GM23248 (cell line): ENCODE measurements around the gene CSMD2. TPM values are rescaled to one million over a fixed set of nuclear protein-coding genes. Genes with fewer than 3 reads are reported as not detected.

Source experiments
- DNase-seq: peaks from one replicate; pipeline ENCODE4 v3.0.0-alpha.2; 2015
- H2AFZ ChIP-seq: fragments of 200-600 bp; sonication (generic); 2 replicates; pipeline ENCODE4 v1.6.1; 2016; ENCODE audit warnings: antibody characterized with exemption
- H3F3A ChIP-seq: fragments of 200-600 bp; sonication (generic); 2 replicates; pipeline ENCODE4 v1.6.1; 2016; ENCODE audit warnings: mild to moderate bottlenecking, antibody characterized with exemption, mixed run types; ENCODE audit not compliant: insufficient read depth
- H3K27ac ChIP-seq: fragments of 200-600 bp; sonication (generic); 2 replicates; pipeline ENCODE4 v1.5.1; 2016; ENCODE audit warnings: mild to moderate bottlenecking
- H3K27me3 ChIP-seq: fragments of 200-600 bp; sonication (generic); replicated peaks from 2 replicates; pipeline ENCODE4 v1.6.1; 2016; ENCODE audit warnings: mild to moderate bottlenecking; ENCODE audit not compliant: insufficient read depth
- H3K36me3 ChIP-seq: fragments of 200-600 bp; sonication (generic); 2 replicates; pipeline ENCODE4 v1.6.1; 2016; ENCODE audit warnings: low read depth, mild to moderate bottlenecking
- H3K4me1 ChIP-seq: fragments of 200-600 bp; sonication (generic); 2 replicates; pipeline ENCODE4 v1.6.1; 2016; ENCODE audit warnings: mild to moderate bottlenecking; ENCODE audit not compliant: insufficient read depth
- H3K4me2 ChIP-seq: fragments of 200-600 bp; sonication (generic); one replicate; pipeline ENCODE4 v1.6.1; 2016; ENCODE audit warnings: mild to moderate bottlenecking; ENCODE audit not compliant: unreplicated experiment
- H3K4me3 ChIP-seq: fragments of 200-600 bp; sonication (generic); 2 replicates; pipeline ENCODE4 v1.5.1; 2016; ENCODE audit warnings: mild to moderate bottlenecking
- H3K79me2 ChIP-seq: fragments of 200-600 bp; sonication (generic); 2 replicates; pipeline ENCODE4 v1.6.1; 2016; ENCODE audit warnings: mild to moderate bottlenecking; ENCODE audit not compliant: insufficient read depth
- H3K9ac ChIP-seq: fragments of 200-600 bp; sonication (generic); 2 replicates; pipeline ENCODE4 v1.6.1; 2016; ENCODE audit warnings: mild to moderate bottlenecking
- H3K9me2 ChIP-seq: fragments of 200-600 bp; sonication (generic); 2 replicates; pipeline ENCODE4 v1.6.1; 2016; ENCODE audit warnings: mixed run types, mild to moderate bottlenecking, moderate library complexity; ENCODE audit not compliant: insufficient read depth
- H3K9me3 ChIP-seq: fragments of 200-600 bp; sonication (generic); one replicate; pipeline ENCODE4 v1.6.1; 2017; ENCODE audit warnings: low read depth
- H4K20me1 ChIP-seq: fragments of 200-600 bp; sonication (generic); 2 replicates; pipeline ENCODE4 v1.6.0; 2016; ENCODE audit not compliant: insufficient read depth
- EZH2 ChIP-seq: fragments of 200-600 bp; sonication (generic); IDR thresholded peaks from 2 replicates; pipeline ENCODE4 v1.6.1; 2018; ENCODE audit warnings: antibody characterized with exemption, mild to moderate bottlenecking; ENCODE audit not compliant: insufficient read depth, poor library complexity, severe bottlenecking
- EZH2phosphoT487 ChIP-seq: fragments of 200-600 bp; sonication (generic); IDR thresholded peaks from 2 replicates; pipeline ENCODE4 v1.6.1; 2018; ENCODE audit warnings: antibody characterized with exemption, moderate library complexity, mild to moderate bottlenecking, low read depth; ENCODE audit not compliant: insufficient read depth
- WGBS, 2 experiments: methylation state at CpG; one replicate each; pipeline ENCODE4 v1.1.6; 2015 to 2017; ENCODE audit warnings: low lambda C conversion rate in 2 of 2, low coverage in 1 of 2; ENCODE audit errors: missing lambda C conversion rate in 2 of 2; 5-methylcytosine and 5-hydroxymethylcytosine counted together
- in situ Hi-C: fragments of 300-500 bp; cut with MboI; formaldehyde crosslinking; loops from 2 replicates; pipeline ENCODE4 v1.15.0; 2020
- polyA plus RNA-seq: library from polyadenylated mRNA; unstranded; fragments of >200 nt; fragmentation: Nextera tagmentation; extraction: Ambion mirVana; gene quantifications from 2 replicates; pipeline ENCODE4 v1.2.1, GENCODE V29; 2016
- total RNA-seq: library from RNA; depleted of rRNA; stranded (reverse); fragments of >200 nt; shearing (Covaris generic); gene quantifications from 2 replicates; pipeline ENCODE4 v1.2.3, GENCODE V29; 2014

The CSMD2 gene
- total and polyA plus RNA-seq, 2 experiments from 2014 or later, result 4.5 to 7.1 TPM

DNA sequence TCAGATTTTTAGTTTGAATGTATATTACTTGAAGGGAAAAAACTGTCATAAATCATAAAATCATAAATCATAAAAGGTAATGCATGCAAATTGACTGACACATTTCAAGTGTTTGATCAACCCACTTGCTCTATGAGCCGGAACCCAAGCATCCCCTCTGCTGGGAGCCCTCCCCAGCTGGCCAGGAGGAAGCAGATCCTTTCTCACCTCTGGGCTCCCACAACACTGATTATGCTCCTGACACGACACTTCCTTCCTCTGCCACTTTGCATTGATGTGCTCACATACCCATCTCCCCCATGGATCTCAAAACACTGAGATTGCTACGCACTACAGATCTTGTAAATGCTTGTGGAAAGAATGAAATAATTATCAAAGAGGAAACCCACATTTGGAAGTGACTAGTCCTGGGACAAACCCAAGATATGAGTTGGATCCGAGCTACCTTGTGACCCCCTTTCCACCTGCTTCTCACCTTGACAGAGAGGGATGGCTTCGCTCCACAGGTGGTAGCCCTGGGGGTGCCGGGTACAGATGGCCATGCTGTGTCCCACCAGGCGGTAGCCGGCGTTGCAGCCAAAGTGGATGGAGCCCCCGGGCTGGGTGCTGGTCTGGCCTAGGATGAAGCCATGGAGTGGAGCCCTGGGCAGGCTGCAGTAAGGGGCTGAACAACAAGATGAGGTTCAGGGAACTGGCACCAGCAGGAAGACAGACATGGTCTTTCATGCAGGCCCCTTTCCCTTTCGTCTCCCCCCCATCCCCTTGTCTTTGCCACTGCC is 588.0 kb downstream of the CSMD2 start:
- no peaks in the 10 kb centered on the region; the same call in 1 of the 2 replicates for H3K36me3 ChIP-seq
- in situ Hi-C loops, result no loop called here
- H3K79me2 ChIP-seq, result no peaks in the 10 kb centered on the region
- DNase-seq, result no peak
- no peak for TF ChIP-seq EZH2
- no peak for TF ChIP-seq EZH2phosphoT487
- H3K9me3 ChIP-seq, result no peaks in the 10 kb centered on the region
- H3K4me3 ChIP-seq, result no peak overlapping the region
- no peaks in the 10 kb centered on the region for H3K27me3 ChIP-seq
- H4K20me1 ChIP-seq, result no peaks in the 10 kb centered on the region
- H3F3A ChIP-seq, result no peaks in the 10 kb centered on the region
- H2AFZ ChIP-seq, result no peak overlapping the region
- no peak overlapping the region for H3K27ac ChIP-seq
- no peaks in the 10 kb centered on the region for H3K9me2 ChIP-seq
- 84 to 87% methylated on average over 11 of the region's 11 CpGs for WGBS, 2 experiments
- H3K9ac ChIP-seq, result no peak overlapping the region
- H3K4me1 ChIP-seq, result no peaks in the 10 kb centered on the region
- no peak overlapping the region for H3K4me2 ChIP-seq

- Histone ChIP-seq H4K20me1 (no peaks in the 10 kb centered on the region), H3K9me2 (no peaks in the 10 kb centered on the region), H3F3A (no peaks in the 10 kb centered on the region), H3K79me2 (no peaks in the 10 kb centered on the region), H3K9me3 (no peaks in the 10 kb centered on the region), H3K27ac (no peak overlapping the region), H3K4me1 (no peaks in the 10 kb centered on the region), H3K27me3 (no peaks in the 10 kb centered on the region), H3K4me3 (no peak overlapping the region), H3K9ac (no peak overlapping the region), H3K4me2 (no peak overlapping the region), H3K36me3 (no peaks in the 10 kb centered on the region; the same call in 1 of the 2 replicates), H2AFZ (no peak overlapping the region)
- in situ Hi-C loops, result no loop called here
- TF ChIP-seq EZH2 (no peak), EZH2phosphoT487 (no peak)
- DNase-seq, result no peak
- 89 to 95% methylated on average over 7 of the region's 7 CpGs for WGBS, 2 experiments
Measured at GRCh38 chr1:33575324-33575879, 589.6 kb downstream of the CSMD2 start.

DNA sequence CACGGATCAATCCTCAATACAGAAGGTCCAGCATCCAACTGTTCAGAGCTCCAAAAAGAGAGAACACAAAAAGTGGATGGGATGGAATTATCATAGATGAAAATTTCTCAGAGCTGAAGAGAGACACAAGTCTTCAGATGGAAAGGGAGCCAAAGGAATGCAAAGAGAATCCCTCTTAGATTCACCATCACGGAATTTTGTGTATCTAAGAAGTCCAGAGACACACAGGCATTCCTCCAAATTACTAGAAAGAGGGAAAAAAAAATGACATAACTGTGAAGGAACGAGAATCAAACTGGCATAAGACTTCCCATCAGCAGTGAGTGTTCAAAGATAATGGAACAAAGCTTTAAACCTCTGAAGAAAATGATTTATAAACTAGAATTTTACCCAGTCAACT is 591.4 kb downstream of the CSMD2 start:
- DNase-seq, result no peak
- H2AFZ ChIP-seq, result no peak overlapping the region
- no peak overlapping the region for H3K4me3 ChIP-seq
- no peak overlapping the region for H3K4me2 ChIP-seq
- WGBS, 2 experiments, result 71 to 77% methylated on average over 3 of the region's 3 CpGs
- no peak overlapping the region for H3K9ac ChIP-seq
- H3K79me2 ChIP-seq, result no peaks in the 10 kb centered on the region
- no peak overlapping the region for H3K27ac ChIP-seq
- no peaks in the 10 kb centered on the region for H3K4me1 ChIP-seq
- TF ChIP-seq EZH2, result no peak
- no peak for TF ChIP-seq EZH2phosphoT487
- no peaks in the 10 kb centered on the region for H3F3A ChIP-seq
- no peaks in the 10 kb centered on the region; the same call in 1 of the 2 replicates for H3K36me3 ChIP-seq
- H3K9me3 ChIP-seq, result no peaks in the 10 kb centered on the region
- H3K9me2 ChIP-seq, result no peaks in the 10 kb centered on the region
- H3K27me3 ChIP-seq, result no peaks in the 10 kb centered on the region
- in situ Hi-C loops, result no loop called here
- H4K20me1 ChIP-seq, result no peaks in the 10 kb centered on the region

DNA sequence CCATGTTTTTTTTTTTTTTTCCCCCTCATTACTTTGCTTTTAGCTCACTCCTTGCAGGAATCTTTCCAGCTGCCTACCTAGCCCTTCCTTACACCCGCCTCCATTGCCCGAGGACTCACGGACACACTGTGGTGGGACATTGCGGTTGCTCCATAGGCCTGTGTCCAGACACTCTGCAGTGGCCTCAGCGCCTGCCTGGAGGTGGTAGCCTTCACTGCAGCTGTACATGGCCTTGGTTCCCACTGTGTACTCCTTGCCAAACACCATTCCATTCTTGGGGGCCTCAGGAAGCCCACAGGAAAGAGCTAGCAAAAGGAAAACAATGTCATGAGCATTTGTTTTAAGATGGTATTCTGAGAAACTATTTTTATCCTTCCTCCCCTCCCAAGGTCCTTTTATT is 592.6 kb downstream of the CSMD2 start:
- Histone ChIP-seq H3K27ac (no peak overlapping the region), H4K20me1 (no peaks in the 10 kb centered on the region), H3K4me1 (no peaks in the 10 kb centered on the region), H3K4me3 (no peak overlapping the region), H3K9me2 (no peaks in the 10 kb centered on the region), H3K36me3 (no peaks in the 10 kb centered on the region; the same call in 1 of the 2 replicates), H2AFZ (no peak overlapping the region), H3K9me3 (no peaks in the 10 kb centered on the region), H3K27me3 (no peaks in the 10 kb centered on the region), H3K79me2 (no peaks in the 10 kb centered on the region), H3F3A (no peaks in the 10 kb centered on the region), H3K9ac (no peak overlapping the region), H3K4me2 (no peak overlapping the region)
- no peak for DNase-seq
- 97 to 100% methylated on average over 5 of the region's 5 CpGs for WGBS, 2 experiments
- TF ChIP-seq EZH2phosphoT487 (no peak), EZH2 (no peak)
- in situ Hi-C loops, result no loop called here
